IMR-90 (cell line): Measurements from ENCODE around the gene PNLIP.

ENCODE experiments used
- CEBPB ChIP-seq: IDR thresholded peaks from 2 replicates; pipeline ENCODE4 v1.6.1; 2012; ENCODE audit warnings: low read depth, low read length, improper control_type of control experiment
- CHD1 ChIP-seq: IDR thresholded peaks from 2 replicates; pipeline ENCODE4 v1.6.1; 2012; ENCODE audit warnings: low read depth, low read length, improper control_type of control experiment
- CTCF ChIP-seq: conservative IDR thresholded peaks from 2 replicates; pipeline ENCODE4 v1.5.1; 2012; ENCODE audit warnings: mild to moderate bottlenecking, low read depth, low read length, improper control_type of control experiment
- MXI1 ChIP-seq: IDR thresholded peaks from 2 replicates; pipeline ENCODE4 v1.6.1; 2012; ENCODE audit warnings: low read depth, mild to moderate bottlenecking, low read length, moderate library complexity, borderline replicate concordance
- POLR2A ChIP-seq: IDR thresholded peaks from 2 replicates; pipeline ENCODE4 v1.6.1; 2012; ENCODE audit warnings: mild to moderate bottlenecking, low read depth, low read length
- RAD21 ChIP-seq: IDR thresholded peaks from 2 replicates; pipeline ENCODE4 v1.6.1; 2012; ENCODE audit warnings: low read length, improper control_type of control experiment
- RCOR1 ChIP-seq: IDR thresholded peaks from 2 replicates; pipeline ENCODE4 v1.6.1; 2012; ENCODE audit warnings: mild to moderate bottlenecking, low read length, improper control_type of control experiment; ENCODE audit not compliant: insufficient replicate concordance
- RFX5 ChIP-seq: IDR thresholded peaks from 2 replicates; pipeline ENCODE4 v1.8.0; 2012; ENCODE audit warnings: low read depth, mild to moderate bottlenecking, low read length, moderate library complexity

DNA sequence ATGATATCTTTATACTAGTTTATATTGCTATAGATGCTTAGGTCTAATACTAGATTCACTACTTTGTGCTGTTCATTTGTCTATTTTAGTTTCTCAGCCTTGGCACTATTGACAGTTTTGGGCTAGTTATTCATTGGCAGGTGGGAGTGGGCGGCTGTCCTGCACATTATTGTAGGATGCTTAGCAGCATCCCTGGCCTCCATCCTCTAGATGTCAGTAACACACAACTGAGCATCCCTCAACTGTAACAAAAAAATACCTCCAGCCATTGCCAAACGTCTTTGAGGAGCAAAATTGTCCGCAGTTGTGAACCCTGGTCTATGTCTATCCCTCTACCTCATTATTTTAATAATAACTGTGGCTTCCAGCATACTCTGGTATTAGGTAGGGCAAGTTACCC lies 34.4 kb upstream of the PNLIP start:
- TF ChIP-seq CTCF (no peak), RAD21 (no peak), POLR2A (no peak), CEBPB (no peak), RFX5 (no peak), MXI1 (no peak), RCOR1 (no peak), CHD1 (no peak)
